GF-D8 (cell line): ENCODE data around the gene WDR82.

ENCODE experiments used
- DNase-seq: peaks from one replicate; lab custom pipeline; 2025; lab: John Stamatoyannopoulos, UW

The WDR82 gene

DNA sequence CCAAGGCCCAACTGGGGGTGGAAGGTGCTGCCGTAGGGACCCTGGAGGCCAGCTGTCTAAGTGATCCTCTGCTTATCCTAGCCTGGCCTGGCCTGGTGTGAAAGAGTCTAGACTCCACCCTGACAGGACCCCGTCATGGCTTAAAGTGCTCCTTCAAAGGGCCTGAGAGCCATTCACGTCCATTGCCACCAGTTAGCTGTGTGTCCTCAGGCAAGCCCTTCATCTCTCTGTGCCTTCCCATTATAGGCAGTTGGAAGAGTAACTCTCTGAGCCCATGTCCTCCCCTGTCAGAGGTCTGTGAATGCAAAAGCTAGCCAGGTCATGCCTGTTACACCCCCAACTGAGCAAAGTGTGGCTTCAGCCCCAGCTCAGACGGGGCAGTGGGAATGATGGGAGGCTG, 28.5 kb upstream of the WDR82 start:
- no peak for DNase-seq

DNA sequence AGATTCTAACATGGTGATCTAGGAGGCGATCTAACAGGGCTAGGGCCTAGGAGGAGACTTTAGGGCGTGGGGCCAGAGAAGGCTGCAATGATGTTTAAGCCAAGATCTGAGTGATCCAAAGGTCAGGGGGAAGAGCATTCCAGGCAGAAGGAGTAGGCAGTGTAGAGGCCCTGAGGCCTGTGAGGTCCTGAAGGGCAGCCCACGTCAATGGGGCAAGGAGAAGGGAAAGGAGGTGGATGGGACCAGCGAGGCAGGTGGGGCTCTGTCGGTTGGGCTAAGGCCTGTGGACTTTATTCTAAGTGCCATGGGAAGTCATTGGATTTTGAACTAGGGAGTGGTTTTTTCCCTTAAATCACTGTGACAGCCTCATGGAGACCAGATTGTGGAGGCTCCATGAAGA, 27.5 kb upstream of the WDR82 start:
- DNase-seq: no peak

DNA sequence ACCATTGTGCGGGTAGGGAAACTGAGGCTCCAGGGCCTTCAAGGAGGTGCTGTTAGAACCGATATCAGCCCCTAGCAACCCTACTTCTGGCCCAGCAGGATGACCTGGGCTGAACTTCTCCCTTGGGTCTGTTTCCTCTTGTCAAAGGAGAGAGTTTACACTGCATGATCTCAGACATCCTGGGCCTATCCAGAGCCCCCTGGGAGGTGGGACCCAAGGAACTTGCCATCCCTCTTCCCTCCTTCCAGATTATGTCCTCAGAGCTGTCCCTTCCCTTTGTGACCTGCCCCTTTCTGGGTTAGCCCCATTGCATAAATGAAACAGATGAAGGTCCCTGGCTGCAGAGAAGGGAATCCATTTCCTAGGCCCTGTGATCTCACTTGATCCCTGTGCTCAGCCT, 25.4 kb upstream of the WDR82 start:
- no peak for DNase-seq

DNA sequence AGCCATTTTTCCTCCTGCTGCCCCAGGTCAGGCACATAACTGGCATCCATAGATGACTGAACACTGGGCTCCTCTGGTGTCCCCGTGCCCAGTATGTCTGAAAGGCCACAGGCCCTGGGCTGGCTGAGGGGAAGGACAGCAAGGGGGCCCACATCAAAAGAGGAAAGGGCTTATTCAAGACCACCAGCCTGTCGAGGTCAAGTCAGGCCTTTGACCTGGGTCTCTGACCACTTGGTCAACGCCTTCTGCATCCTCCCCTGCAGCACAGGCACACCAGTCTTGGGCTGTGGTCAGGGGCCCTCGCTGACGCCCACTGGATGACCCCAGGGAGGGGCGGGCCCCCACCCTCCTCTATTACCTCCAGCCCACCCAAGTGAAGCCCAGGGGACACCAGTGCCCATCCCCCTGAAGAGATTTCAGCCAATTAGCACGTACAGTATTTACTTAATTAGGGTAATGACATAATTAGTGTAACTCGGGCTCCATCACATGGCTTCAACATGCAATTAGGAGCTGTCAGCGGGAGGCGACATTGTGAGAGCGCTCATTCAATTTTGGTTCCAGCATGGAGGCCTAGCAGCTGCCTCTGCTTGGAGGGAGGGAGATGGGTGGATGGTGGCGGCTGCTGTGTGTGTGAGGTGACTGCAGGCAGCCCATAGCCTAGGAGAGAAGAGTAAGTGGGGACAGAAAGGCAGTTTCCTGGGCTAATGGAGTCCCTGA, 24.1 kb upstream of the WDR82 start:
- DNase-seq: no peak

DNA sequence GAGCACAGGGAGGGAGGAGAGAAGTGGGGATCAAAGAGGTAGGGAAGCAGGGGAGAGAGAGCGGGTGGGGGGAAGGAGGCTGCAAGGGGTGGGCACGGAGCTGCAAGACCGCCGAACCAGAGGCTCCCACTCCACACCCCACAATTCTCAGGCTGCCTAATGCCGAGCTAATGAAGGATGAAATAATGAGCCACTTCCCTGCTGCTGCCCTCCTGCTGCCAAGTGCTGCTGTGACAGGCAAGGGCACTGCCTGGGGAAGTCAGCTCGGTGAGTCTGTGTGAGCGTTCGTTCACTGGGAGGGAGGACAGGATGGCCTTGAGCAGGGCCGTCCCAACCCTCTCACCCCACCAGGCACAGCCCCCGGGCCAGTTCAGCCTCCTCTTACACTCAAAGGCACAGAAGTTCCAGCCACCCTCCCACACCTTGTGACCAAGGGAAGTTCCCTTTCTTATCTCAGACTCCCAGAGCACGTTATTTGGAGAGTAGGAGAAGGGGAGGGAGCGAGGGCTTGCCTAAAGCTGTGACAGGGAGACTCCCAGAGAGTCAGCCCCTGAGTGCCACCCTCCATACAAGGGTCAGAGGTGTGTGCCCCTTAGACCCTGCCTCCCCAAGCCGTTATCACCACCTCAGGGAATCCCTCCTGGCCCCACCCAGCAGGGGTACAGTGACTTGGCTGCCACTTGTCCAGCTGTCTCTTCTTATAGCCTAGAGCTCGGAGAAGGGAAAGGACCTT, 21.6 kb upstream of the WDR82 start:
- peak; percentile 71 for DNase-seq

DNA sequence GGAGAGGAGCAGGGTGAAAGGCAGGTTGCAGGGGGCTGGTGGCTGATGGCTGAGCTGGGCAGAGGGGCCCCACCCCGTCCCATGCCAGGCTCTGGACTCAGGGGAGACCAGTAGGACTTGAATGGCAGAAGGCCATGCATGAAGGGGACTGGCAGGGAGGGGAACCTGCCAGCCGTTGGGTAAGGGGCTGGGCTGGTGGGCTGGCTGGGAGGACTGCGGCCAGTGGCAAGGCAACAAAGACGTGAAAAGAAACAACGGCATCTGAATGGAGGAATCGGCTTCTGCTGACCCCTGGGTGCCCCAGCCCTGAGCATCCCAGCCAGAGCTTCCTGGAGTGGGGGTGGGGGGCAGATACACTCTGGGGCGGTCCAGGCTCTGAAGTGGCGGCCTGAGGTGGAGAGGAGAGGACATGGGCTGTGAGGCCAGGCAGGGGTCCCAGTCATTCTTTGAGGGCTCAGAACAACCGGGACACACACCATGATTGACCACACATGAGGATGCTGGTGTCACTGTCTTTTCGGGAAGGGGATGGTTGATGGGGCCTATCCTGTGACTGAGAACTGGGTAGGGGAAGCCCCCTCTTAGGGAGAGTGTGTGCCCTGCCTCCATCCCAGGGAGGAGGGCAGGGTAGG, 20.9 kb upstream of the WDR82 start:
- no peak for DNase-seq

DNA sequence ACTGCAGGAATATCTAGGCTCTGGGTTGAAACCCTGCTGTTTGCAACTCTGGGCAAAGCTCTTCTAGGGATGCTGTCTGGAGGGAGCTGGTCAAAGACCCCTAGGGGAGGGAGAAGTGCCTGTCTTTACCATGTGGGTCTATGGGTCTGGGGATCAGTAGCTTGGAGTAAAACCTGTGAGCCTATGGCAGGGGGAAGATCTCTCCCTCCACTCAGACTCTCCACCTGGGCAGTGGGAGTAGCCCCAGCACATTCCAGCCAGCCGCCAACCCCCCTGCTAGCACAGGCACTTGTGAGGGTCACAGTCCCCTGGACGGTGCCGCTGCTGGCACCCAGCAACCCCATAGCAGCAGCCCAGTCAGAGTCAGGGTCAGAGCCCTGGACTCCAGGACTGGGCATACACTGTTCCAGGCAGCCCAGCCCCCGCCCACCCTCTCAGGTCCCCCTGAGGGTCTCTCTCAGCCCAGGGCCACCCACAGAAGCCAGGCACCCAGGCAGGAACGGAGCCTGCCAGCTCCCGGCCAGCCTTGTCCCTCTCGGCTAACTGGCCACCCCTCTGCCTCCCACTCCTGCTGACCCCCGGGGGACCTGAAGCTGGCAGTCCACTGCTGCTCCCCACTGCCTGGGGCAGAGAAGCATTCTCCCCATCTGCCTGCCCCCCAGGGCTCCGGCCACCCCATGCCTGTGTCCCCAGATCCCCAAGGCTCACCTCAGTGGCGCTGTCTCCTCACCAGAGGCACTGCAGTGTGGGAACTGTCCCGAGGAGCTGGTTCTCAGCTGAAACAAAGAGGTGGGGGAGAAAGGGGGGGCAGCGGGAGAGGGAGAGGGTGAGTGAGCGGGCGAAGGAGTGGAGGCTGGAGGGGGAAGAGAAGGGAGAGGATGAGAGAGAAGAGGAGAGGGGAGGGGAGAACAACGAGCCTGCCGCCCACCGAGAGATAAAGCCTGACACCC, 20.0 kb upstream of the WDR82 start:
- DNase-seq: no peak

DNA sequence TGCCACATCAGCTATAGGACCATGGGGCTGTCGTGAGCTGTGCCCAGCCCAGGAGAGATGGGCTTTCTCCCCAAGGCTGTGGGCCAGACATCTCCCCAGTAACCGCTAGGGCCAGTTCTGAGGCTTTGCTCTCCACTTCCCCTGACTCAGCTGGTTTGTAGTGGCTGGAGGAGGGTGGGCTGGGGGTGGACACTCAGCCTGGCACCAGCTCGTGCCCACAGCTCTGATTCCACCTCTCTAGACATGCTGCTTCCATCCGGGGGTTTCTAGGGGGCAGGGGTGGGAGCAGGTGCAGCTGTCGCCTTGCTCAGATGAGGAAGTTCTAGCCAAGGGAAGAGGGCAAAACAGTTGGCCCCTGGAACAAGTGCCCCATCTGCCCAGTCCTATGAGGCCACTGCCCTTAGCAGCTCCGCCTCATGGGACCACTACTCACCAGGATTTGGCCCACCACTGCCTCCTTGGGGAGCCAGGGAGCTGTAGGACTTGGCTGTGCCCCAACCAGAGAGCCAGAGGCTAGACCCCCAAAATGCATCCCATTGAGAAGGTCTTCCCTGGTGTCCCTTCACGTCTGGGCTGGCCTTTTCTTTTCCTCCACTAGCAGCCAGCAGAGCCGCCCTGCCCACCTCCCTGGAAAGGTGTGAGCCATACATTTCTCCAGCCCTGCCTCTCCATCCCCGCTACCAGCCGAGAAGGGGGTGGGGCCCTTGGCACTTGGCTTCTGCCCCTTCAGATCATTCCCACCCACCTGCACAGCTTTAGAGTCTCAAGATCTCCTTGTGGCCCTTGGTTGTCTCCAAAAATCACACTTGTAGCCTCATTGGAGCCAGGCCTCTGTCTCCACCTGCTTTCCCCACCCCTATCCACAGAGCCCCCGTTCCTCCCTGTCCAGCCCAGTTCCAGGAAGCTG, 19.0 kb upstream of the WDR82 start:
- peak; percentile 22 for DNase-seq

DNA sequence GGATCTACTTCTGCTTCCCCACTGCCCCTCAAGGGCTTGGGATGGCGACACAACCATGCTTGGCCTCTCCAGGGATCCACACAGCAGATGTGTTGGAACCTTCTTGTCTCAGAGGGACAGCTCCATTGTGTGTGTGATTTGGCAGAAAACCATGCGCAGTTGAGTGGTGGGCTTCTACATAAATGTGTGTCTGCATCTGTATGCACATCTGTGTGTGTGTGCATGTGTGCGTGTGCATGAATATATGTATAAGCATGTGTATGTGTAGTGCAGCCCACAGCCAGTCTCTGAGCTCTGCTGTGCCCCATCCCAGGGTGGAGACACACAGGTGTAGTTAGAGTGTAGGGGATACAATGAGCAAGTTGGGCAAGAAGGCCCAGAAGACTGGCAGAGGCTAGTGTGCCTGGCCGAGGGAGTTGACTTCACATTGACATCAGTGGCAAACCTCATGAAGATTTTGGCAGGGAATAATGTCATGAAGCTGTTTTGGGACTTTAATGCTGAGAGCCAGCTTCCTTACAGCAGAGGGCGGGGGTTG, 17.3 kb upstream of the WDR82 start:
- no peak for DNase-seq

DNA sequence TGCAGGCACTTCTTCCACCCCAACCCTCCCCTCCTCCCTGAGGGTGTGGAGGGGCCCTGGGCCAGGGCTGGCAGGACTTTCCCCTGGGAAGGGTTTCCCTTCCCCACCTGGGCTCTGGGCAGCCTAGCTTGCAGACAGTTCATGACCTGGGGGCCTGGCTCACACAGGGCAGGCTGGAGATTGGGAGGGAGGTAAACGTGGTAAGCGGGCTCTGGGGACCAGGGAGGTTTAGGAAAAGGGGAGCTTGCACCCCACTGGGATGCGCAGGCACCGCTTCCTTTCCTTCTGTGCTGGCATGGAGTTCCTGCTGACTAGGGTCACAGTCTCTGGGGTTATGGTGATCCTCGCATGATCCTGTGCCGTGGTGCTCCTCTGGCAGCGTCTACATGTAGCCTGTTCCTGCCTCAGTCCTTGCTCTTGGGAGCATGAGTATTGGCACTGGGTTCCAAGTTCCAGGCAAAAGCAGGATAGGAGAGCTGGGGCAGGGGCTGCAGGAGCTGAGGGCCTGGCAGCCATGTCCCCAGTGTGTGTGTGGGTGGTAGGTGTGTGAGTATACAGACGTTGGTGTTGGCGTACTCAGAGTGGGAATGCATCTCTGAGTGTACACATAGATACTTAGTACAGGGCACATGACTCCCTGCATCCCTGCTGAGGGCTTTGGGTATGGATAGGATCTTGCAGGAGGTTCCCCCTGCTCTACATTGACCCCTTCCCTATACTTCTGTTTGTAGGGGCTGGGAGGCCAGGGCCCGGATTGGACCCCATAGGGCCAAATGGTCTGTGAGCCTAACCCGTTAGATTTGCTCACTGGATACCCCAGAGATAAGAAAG, 16.1 kb upstream of the WDR82 start:
- no peak for DNase-seq

DNA sequence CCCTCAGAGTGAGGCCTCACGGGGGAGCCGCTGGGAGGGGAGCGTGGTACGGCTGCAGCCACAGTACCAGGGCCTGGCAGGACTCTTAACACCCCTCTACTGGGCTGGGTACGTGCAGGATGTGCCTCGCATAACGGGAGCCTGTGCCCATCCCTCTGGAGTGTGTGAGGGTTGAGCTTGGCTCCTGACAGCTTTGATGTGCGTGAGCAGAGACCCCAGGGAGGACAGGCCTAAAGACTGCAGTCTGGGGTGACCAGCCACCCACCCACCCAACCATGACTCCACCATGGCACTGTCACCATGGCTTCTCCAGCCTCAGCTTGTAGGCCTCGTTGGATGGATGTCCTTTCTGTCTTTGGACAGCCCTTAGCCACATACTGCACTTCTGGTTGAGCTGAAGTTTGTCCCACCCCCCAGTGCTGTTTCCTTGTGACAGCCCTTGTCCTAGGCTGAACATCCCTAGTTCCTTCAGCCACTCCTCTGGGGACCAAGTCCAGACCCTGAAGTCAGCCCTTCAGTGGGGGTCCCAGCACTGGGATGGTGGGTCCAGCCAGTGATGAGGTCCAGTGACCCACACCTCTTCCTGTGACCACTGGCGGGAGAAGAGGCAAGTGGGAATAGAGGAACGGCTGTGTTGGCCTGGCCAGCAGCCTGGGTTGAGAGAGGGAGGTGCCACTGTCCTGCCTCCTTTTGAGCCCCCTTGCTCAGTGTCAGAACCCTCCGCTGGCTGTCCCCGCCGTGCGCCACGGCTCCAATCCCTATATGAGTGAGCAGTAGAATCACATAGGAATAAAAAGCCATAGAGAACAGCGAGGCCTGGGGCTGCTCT, 15.3 kb upstream of the WDR82 start:
- no peak for DNase-seq

DNA sequence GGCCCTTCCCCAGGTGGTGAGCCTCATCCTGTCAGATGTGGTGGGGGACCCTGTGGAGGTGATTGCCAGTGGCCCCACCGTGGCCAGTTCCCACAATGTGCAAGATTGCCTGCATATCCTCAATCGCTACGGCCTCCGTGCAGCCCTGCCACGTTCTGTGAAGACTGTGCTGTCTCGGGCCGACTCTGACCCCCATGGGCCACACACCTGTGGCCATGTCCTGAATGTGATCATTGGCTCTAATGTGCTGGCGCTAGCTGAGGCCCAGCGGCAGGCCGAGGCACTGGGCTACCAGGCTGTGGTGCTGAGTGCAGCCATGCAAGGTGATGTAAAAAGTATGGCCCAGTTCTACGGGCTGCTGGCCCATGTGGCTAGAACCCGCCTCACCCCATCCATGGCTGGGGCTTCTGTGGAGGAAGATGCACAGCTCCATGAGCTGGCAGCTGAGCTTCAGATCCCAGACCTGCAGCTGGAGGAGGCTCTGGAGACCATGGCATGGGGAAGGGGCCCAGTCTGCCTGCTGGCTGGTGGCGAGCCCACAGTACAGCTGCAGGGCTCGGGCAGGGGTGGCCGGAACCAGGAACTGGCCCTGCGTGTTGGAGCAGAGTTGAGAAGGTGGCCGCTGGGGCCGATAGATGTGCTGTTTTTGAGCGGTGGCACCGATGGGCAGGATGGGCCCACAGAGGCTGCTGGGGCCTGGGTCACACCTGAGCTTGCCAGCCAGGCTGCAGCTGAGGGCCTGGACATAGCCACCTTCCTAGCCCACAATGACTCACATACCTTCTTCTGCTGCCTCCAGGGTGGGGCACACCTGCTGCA, 14.0 kb upstream of the WDR82 start:
- DNase-seq: no peak

DNA sequence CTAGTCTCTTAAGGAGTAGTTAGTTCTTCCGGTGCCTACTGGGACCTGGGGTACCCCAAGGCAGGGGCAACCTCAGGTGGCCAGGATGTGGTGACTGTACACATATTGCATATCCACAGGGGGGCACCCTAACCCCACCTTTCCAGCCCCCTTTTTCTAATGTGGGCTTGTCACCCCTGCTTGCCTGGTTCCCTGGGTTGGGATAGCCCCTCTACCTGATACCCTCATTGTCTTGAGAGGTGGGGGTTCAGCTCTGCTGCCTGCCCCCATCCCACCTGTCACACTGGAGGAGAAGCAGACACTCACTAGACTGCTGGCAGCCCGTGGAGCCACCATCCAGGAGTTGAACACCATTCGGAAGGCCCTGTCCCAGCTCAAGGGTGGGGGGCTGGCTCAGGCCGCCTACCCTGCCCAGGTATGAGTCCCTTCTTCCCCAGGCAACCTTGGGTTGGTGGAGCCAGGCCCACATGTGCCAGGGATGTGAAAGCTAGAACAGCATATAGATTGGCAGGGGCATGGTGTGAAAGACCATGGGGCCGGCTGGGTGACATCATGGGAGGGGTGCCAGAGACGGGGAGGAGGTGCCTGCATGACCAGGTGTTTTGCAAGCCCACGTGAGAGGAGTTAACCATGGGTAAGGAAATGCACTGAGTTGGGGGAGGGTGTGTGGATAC, 13.2 kb upstream of the WDR82 start:
- no peak for DNase-seq

DNA sequence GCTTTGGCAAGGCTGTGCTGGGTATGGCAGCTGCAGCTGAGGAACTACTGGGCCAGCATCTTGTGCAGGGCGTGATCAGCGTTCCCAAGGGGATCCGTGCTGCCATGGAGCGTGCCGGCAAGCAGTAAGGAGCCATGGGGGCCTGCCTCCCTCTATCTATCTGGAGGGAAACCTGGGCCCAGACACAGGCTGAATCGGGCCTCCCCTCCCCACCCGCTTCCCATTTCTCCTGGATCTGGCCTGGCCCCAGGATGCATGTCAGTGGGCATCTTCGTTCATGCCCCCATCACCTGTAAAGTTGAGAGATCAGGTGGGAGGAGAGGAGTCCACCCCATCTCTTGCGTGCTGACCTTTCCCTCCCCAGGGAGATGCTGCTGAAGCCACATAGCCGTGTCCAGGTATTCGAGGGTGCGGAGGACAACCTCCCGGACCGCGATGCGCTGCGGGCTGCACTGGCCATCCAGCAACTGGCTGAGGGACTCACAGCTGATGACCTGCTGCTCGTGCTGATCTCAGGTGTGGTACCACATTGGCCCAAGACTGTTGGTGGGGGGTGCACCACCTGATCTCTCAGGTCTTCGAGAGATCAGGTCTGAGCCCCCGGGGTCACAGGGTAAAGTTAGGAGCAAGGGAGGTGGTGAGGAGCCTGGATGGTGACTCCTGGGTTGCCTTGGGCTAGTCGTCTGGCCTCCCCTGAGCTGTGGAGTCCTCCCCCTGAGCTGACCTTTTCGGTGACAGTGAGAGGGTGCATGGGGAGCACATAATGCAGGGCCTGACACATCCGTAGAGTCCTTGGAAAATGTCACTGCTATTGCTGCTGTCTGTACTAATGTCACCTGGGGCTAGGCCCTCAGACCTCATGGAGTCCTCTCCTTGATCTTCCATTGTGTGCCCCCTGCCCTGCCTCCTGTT, 12.4 kb upstream of the WDR82 start:
- DNase-seq: no peak

DNA sequence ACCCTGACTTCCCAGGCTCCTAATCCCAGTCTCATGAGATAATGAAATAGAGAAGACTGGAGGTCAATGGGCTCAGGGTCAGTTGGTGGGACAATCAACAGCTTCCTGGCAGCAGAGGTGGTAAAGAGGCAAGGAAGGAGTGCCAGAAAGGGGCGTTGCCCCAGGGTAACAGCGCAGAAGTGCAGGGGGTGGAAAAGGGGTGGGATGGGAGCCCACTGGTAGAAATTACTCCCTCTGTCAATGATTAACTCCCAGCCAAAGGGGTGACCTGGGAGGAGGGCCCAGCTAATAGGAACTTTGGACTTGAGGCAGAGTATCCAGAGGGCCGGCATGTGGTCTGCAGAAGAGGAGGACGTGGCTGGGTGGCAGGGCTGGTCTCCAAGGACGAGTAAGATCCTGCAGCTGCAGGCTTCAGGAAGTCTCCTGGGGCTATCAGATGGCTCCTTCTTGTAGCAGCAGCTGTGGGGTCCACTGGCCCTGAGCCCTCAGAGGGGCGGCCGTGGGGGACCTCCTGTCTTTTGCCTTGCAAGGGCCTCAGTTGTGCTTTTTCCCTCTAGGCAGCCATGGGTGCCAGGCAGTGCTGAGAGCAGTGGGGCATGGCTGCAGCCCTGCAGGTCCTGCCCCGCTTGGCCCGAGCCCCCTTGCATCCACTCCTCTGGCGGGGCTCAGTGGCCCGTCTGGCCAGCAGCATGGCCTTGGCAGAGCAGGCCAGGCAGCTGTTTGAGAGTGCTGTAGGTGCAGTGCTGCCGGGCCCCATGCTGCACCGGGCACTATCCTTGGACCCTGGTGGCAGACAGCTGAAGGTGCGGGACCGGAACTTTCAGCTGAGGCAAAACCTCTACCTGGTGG, 11.5 kb upstream of the WDR82 start:
- no peak for DNase-seq

DNA sequence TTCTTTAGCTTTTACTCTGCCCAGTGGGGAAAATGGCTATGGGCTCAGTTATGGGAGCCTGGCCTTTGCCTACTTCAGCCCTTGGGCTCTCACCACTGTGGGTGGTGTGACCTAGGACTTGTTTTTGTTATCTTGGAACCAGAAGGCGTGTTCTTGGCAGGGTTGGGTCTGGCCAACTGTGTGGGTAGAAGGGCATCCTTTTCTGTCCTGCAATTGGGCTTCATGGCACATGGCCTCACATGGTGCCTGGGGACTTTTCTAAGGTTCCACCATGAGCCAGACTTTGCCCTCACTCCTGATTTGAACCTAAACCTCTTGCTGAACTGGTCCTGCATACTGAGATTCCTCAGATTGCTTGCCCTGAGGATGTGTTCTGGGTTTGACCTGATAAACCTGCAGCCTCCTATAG, 10.9 kb upstream of the WDR82 start:
- no peak for DNase-seq
